ENCODE data around the gene NUMBL.
A peak's percentile ranks its signal among the peaks of the same experiment; 100 is the strongest.

NUMBL gene

GRCh38 chr19:40667602-40668001 lies 22.8 kb downstream of the NUMBL start:
- no peak for TF ChIP-seq CTCF (conservative IDR thresholded peaks at IDR 0.05)
- no peak overlapping the region for H3K27ac ChIP-seq

GRCh38 chr19:40666803-40667438 lies 23.5 kb downstream of the NUMBL start:
- no peak for TF ChIP-seq CTCF (conservative IDR thresholded peaks at IDR 0.05)
- no peak overlapping the region for H3K27ac ChIP-seq

- H3K27ac ChIP-seq = peak overlapping the region; percentile 81
- no peak for TF ChIP-seq CTCF (conservative IDR thresholded peaks at IDR 0.05)
These were observed 26.5 kb downstream of the NUMBL start for GRCh38 chr19:40663695-40664692.

- peak overlapping the region; percentile 81 for H3K27ac ChIP-seq
- peak; percentile 99 for TF ChIP-seq CTCF (conservative IDR thresholded peaks at IDR 0.05)
These were observed 27.3 kb downstream of the NUMBL start for GRCh38 chr19:40662925-40663694.

GRCh38 chr19:40661616-40662015 lies 28.8 kb downstream of the NUMBL start:
- no peak overlapping the region for H3K27ac ChIP-seq
- no peak for TF ChIP-seq CTCF (conservative IDR thresholded peaks at IDR 0.05)

GRCh38 chr19:40659566-40659965 lies 30.9 kb downstream of the NUMBL start:
- H3K27ac ChIP-seq = no peak overlapping the region
- no peak for TF ChIP-seq CTCF (conservative IDR thresholded peaks at IDR 0.05)

DNA sequence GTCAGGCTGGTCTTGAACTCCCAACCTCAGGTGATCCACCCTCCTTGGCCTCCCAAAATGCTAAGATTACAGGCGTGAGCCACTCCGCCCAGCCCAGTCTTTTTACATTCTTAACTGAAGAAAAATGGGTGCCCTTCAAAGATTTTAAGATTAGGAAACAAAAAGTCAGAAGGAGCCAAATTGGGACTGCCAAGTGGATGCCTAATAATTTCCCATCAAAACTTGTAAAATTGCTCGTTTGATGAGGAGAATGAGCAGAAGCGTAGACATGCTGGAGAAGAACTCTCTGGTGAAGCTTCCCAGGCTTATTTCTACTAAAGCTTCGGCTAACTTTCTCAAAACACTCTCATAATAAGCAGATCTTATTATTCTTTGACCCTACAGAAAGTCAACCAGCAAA lies 31.3 kb downstream of the NUMBL start:
- H3K27ac ChIP-seq = no peak overlapping the region
- TF ChIP-seq CTCF (conservative IDR thresholded peaks at IDR 0.05) = no peak

Data from VCaP (cell line).